Smooth muscle cell (in vitro differentiated cells): ENCODE results near the gene DCAF17. TPM values are rescaled to one million over a fixed set of nuclear protein-coding genes. Genes with fewer than 3 reads are reported as not detected.
A peak's percentile ranks its signal among the peaks of the same experiment; 100 is the strongest.

Source experiments
- DNase-seq: peaks from one replicate; lab custom pipeline; 2025; ENCODE audit not compliant: unreplicated experiment; lab: John Stamatoyannopoulos, UW
- H2AFZ ChIP-seq: fragments of 200-600 bp; sonication (generic); 2 replicates; pipeline ENCODE4 v1.6.0; 2016; ENCODE audit warnings: antibody characterized with exemption, low read depth, mild to moderate bottlenecking
- H3F3A ChIP-seq: fragments of 200-600 bp; sonication (generic); 2 replicates; pipeline ENCODE4 v1.6.0; 2017; ENCODE audit warnings: antibody characterized with exemption, low read depth
- H3K27ac ChIP-seq: fragments of 200-600 bp; sonication (generic); 2 replicates; pipeline ENCODE4 v1.5.1; 2016; ENCODE audit warnings: low read depth, mild to moderate bottlenecking
- H3K27me3 ChIP-seq: fragments of 200-600 bp; sonication (generic); 2 replicates; pipeline ENCODE4 v1.6.1; 2016; ENCODE audit warnings: low read depth, mild to moderate bottlenecking
- H3K36me3 ChIP-seq: fragments of 200-600 bp; sonication (generic); 2 replicates; pipeline ENCODE4 v1.5.1; 2016; ENCODE audit warnings: low read depth
- H3K4me1 ChIP-seq: fragments of 200-600 bp; sonication (generic); 2 replicates; pipeline ENCODE4 v1.5.1; 2016; ENCODE audit warnings: low read depth
- H3K4me2 ChIP-seq: fragments of 200-600 bp; sonication (generic); 2 replicates; pipeline ENCODE4 v1.6.0; 2016; ENCODE audit warnings: mild to moderate bottlenecking
- H3K4me3 ChIP-seq: fragments of 200-600 bp; sonication (generic); 2 replicates; pipeline ENCODE4 v1.5.1; 2016; ENCODE audit warnings: mild to moderate bottlenecking
- H3K79me2 ChIP-seq: fragments of 200-600 bp; sonication (generic); 2 replicates; pipeline ENCODE4 v1.6.0; 2016; ENCODE audit warnings: low read depth, mild to moderate bottlenecking
- H3K9ac ChIP-seq: fragments of 200-600 bp; sonication (generic); 2 replicates; pipeline ENCODE4 v1.6.0; 2016; ENCODE audit warnings: low read depth
- H3K9me3 ChIP-seq: fragments of 200-600 bp; sonication (generic); replicated peaks from 2 replicates; pipeline ENCODE4 v1.5.1; 2016; ENCODE audit warnings: low read depth
- H4K20me1 ChIP-seq: fragments of 200-600 bp; sonication (generic); 2 replicates; pipeline ENCODE4 v1.6.0; 2016; ENCODE audit warnings: low read depth
- CTCF ChIP-seq: fragments of 200-600 bp; sonication (generic); IDR thresholded peaks from 2 replicates; pipeline ENCODE4 v1.5.1; 2017; ENCODE audit warnings: borderline replicate concordance, mild to moderate bottlenecking, antibody characterized with exemption; ENCODE audit not compliant: insufficient read depth, poor library complexity, severe bottlenecking
- WGBS: methylation state at CpG from one replicate; pipeline ENCODE4 v1.1.7; 2016; ENCODE audit warnings: low lambda C conversion rate; 5-methylcytosine and 5-hydroxymethylcytosine counted together
- polyA plus RNA-seq: library from polyadenylated mRNA; unstranded; fragments of >200 nt; fragmentation: Nextera tagmentation; extraction: Ambion mirVana; gene quantifications from 2 replicates; pipeline ENCODE4 v1.2.1, GENCODE V29; 2016
- total RNA-seq: library from RNA; depleted of rRNA; stranded (reverse); fragments of >200 nt; gene quantifications from 2 replicates; pipeline ENCODE4 v1.2.3, GENCODE V29; 2014

Gene DCAF17
- total and polyA plus RNA-seq, 2 experiments from 2014 or later: 4.3 to 17.2 TPM

- Histone ChIP-seq H3K9ac (peak overlapping the region; percentile 59), H3K27ac (peak overlapping the region; percentile 87), H3K4me1 (peaks cover 30% of the 10 kb centered on the region), H2AFZ (peak overlapping the region; percentile 98), H4K20me1 (no peaks in the 10 kb centered on the region), H3K4me3 (peak overlapping the region; percentile 72), H3K27me3 (no peaks in the 10 kb centered on the region), H3K36me3 (no peaks in the 10 kb centered on the region), H3K4me2 (peak overlapping the region; percentile 92), H3K9me3 (no peaks in the 10 kb centered on the region), H3F3A (peaks cover 5% of the 10 kb centered on the region), H3K79me2 (peaks cover 51% of the 10 kb centered on the region)
- WGBS: 13% methylated on average over 20 of the region's 20 CpGs
- DNase-seq: no peak
- TF ChIP-seq CTCF: no peak
Observed at GRCh38 chr2:171432969-171433762, 860 bp upstream of the DCAF17 start.

GRCh38 chr2:171433763-171434012 lies 338 bp upstream of the DCAF17 start, which contains the start of gene METTL8:
Gene METTL8 (minus strand): TSS chr2:171433990. CDS start chr2:171392185, 41,805 bp downstream.
- Histone ChIP-seq H3K4me1 (peaks cover 30% of the 10 kb centered on the region), H3K36me3 (no peaks in the 10 kb centered on the region), H4K20me1 (no peaks in the 10 kb centered on the region), H3K9me3 (no peaks in the 10 kb centered on the region), H2AFZ (peak within 1 kb of the TSS; percentile 98), H3K27me3 (no peaks in the 10 kb centered on the region), H3K79me2 (peaks cover 46% of the 10 kb centered on the region), H3K9ac (peak within 1 kb of the TSS; percentile 84), H3K27ac (peak within 1 kb of the TSS; percentile 87), H3F3A (peaks cover 5% of the 10 kb centered on the region), H3K4me2 (peak within 1 kb of the TSS; percentile 92), H3K4me3 (peak within 1 kb of the TSS; percentile 72)
- 1% methylated on average over 15 of the region's 15 CpGs for WGBS
- TF ChIP-seq CTCF: peak; percentile 19
- DNase-seq: no peak

GRCh38 chr2:171436307-171436706 lies 2.3 kb downstream of the DCAF17 start:
- H3F3A ChIP-seq: peaks cover 5% of the 10 kb centered on the region
- no peaks in the 10 kb centered on the region for H3K36me3 ChIP-seq
- no peak overlapping the region for H3K9ac ChIP-seq
- no peak for TF ChIP-seq CTCF
- no peaks in the 10 kb centered on the region for H3K9me3 ChIP-seq
- 100% methylated on average over 1 of the region's 1 CpG for WGBS
- H2AFZ ChIP-seq: no peak overlapping the region
- H3K79me2 ChIP-seq: peaks cover 27% of the 10 kb centered on the region
- H3K27me3 ChIP-seq: no peaks in the 10 kb centered on the region
- DNase-seq: no peak
- H3K4me2 ChIP-seq: no peak overlapping the region
- peak overlapping the region; percentile 24 for H3K27ac ChIP-seq
- no peak overlapping the region for H3K4me3 ChIP-seq
- H3K4me1 ChIP-seq: peaks cover 20% of the 10 kb centered on the region
- no peaks in the 10 kb centered on the region for H4K20me1 ChIP-seq

GRCh38 chr2:171441470-171441869 lies 7.4 kb downstream of the DCAF17 start:
- H3K4me1 ChIP-seq: no peaks in the 10 kb centered on the region
- H3K4me3 ChIP-seq: no peak overlapping the region
- H3K36me3 ChIP-seq: no peaks in the 10 kb centered on the region
- H3K9me3 ChIP-seq: no peaks in the 10 kb centered on the region
- H3K27me3 ChIP-seq: no peaks in the 10 kb centered on the region
- no peaks in the 10 kb centered on the region for H3F3A ChIP-seq
- no peak for DNase-seq
- H4K20me1 ChIP-seq: no peaks in the 10 kb centered on the region
- TF ChIP-seq CTCF: no peak
- no peak overlapping the region for H3K9ac ChIP-seq
- H3K4me2 ChIP-seq: no peak overlapping the region
- no peak overlapping the region for H3K27ac ChIP-seq
- H3K79me2 ChIP-seq: peaks cover 5% of the 10 kb centered on the region
- no peak overlapping the region for H2AFZ ChIP-seq
